DOHH2 (cell line): Measurements from ENCODE around the gene TMEM229B.

ENCODE experiments used
- EZH2phosphoT487 ChIP-seq: fragments of 200-600 bp; sonication (generic); IDR thresholded peaks from 2 replicates; pipeline ENCODE4 v1.6.1; 2017; ENCODE audit warnings: borderline replicate concordance, mild to moderate bottlenecking, antibody characterized with exemption, low read length, moderate library complexity, mixed read lengths
- TF ChIP-seq, protein P1 (sequence below): fragments of 200-600 bp; sonication (generic); IDR thresholded peaks from one replicate; pipeline ENCODE4 v1.5.1; 2014; ENCODE audit warnings: antibody characterized with exemption, mild to moderate bottlenecking, low read depth, low read length; ENCODE audit not compliant: poor library complexity, severe bottlenecking

DNA sequence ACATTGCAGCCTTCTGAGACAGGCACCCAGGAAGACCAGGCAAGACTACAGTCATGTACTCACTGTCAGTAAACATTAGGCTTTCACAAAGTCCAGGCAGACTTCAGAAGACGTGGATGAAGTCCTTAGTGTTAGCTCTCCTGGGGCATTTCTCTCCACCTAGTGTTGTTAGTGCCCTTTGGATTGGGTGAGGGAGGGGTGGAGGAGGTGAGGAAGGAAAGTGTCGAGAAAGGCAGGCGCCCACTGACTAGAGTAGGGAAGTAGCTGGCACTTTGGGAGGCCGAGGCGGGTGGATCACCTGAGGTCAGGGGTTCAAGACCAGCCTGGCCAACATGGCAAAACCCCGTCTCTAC is 20.2 kb downstream of the TMEM229B start:
- TF ChIP-seq, protein P1, sequence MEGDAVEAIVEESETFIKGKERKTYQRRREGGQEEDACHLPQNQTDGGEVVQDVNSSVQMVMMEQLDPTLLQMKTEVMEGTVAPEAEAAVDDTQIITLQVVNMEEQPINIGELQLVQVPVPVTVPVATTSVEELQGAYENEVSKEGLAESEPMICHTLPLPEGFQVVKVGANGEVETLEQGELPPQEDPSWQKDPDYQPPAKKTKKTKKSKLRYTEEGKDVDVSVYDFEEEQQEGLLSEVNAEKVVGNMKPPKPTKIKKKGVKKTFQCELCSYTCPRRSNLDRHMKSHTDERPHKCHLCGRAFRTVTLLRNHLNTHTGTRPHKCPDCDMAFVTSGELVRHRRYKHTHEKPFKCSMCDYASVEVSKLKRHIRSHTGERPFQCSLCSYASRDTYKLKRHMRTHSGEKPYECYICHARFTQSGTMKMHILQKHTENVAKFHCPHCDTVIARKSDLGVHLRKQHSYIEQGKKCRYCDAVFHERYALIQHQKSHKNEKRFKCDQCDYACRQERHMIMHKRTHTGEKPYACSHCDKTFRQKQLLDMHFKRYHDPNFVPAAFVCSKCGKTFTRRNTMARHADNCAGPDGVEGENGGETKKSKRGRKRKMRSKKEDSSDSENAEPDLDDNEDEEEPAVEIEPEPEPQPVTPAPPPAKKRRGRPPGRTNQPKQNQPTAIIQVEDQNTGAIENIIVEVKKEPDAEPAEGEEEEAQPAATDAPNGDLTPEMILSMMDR = no peak
- no peak for TF ChIP-seq EZH2phosphoT487
